ENCODE results near the gene FZD2.
A peak's percentile ranks its signal among the peaks of the same experiment; 100 is the strongest.

Gene FZD2

DNA sequence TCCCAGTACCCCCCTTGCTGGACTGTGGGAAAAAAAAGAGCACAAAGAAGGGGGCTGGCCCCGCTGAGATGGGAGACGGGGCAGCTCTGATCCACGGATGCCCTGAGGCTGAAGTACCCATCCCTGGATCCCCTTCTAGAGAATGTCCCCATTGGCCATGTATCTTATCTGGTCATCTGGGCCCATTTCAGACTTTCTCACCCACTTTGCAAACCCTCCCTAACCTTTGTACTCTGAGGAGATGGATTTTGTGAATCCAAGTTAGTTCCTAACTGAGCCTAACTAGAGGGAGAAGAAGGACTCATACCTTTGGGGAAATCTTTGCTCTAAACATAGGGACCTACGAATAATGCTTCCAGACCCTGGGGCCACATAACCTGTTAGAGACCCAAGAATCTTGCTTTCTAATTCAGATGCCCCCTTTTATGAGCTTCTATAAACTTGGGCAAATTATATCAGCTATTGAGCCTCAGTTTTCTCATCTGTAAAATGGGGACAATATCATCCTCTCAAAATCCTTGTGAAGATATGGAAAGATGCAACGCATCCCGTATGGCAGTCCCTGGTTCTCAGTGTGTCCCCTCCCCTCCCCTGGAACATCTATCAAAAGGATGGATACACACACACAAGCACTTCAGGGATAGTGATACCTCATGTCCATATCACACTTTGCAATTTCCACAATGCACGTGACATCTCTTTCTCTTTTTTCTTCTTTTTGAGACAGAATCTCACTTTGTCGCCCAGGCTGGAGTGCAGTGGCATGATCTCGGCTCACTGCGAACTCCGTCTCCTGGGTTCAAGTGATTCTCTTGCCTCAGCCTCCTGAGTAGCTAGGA lies 16.8 kb upstream of the FZD2 start:
- H3K4me3 Mint-ChIP-seq, result no peak overlapping the region
- H3K27ac Mint-ChIP-seq, result no peak overlapping the region
- no peaks in the 10 kb centered on the region for H3K9me3 Mint-ChIP-seq
- DNase-seq, result no peak
- no peaks in the 10 kb centered on the region for H3K36me3 Mint-ChIP-seq (ENCODE audit: low read depth)
- peaks cover 13% of the 10 kb centered on the region for H3K27me3 Mint-ChIP-seq
- no peaks in the 10 kb centered on the region for H3K4me1 Mint-ChIP-seq
- no peak for ATAC-seq

DNA sequence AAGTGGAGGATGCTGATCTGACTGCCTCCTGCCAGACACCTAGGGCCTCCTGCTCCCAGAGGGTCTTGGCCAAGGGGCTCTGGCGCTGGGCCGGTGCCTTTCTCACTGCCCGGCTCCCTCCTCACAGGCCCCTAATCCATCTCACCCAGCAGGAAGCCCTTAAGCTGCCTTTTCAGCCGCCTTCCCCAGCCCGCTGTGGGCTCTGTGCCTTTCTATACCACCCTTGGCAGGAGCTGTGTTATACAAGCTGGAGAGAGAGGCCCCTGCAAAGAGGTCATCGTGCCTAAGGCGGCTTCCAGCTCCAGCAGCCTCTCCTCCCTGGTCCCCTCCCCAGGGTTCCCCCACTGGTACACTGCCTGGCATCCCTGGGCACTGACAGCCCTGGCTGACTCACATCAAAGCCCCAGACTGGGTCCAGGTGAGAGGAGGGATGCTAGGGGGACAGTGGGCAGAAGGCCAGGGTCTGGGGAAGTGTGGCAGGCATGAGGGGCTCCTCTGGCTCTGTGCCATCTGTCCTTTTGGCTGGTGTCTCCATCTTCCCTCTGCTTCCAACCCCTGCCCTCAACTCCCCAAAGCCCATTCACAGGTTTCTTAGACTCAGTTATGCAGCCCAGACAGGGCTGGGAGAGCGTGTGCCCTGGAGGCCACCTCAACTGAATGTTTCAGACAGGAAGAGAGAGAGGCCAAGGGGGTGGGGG lies 15.3 kb upstream of the FZD2 start:
- DNase-seq, result no peak
- H3K4me1 Mint-ChIP-seq, result peaks cover 4% of the 10 kb centered on the region
- no peak for ATAC-seq
- H3K27ac Mint-ChIP-seq, result no peak overlapping the region
- H3K36me3 Mint-ChIP-seq (ENCODE audit: low read depth), result no peaks in the 10 kb centered on the region
- H3K4me3 Mint-ChIP-seq, result no peak overlapping the region
- peaks cover 23% of the 10 kb centered on the region for H3K27me3 Mint-ChIP-seq
- no peaks in the 10 kb centered on the region for H3K9me3 Mint-ChIP-seq

DNA sequence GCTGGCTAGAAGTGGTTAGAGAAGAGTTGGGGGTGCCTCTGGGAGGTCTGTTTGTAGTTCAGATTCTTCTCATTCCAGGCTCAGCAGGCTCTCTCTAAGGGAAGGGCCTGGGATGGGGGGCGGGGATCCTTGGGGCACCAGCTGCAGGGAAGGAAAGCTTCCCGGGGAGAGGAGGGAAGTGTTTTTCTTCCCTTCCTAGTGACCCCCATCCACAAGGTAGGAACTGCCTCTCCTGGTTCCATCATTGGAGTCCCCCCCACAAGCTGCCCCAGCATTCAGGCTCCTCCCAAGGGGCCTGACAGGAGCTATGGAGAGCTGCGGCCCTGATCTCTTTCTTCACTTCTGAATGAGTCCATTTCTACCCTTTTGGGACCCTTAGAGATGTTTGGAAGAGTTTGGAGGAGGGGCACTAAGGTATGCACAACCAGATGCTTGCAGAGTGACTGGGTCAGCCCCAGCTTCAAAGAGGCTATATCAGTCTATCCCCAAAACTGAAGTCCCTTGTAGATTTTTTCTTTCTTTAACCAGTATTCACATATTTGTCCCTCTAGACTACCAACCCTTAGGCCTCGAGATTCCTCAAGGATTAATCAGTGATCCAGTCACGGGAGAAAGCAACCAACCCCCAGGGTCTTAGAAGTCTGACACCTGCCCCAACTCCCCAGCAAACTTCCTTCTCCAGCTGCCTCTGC lies 13.9 kb upstream of the FZD2 start:
- Mint-ChIP-seq H3K4me3 (no peak overlapping the region), H3K36me3 (ENCODE audit: low read depth) (no peaks in the 10 kb centered on the region), H3K27me3 (peaks cover 23% of the 10 kb centered on the region), H3K9me3 (no peaks in the 10 kb centered on the region), H3K27ac (no peak overlapping the region), H3K4me1 (peaks cover 5% of the 10 kb centered on the region)
- ATAC-seq, result no peak
- DNase-seq, result no peak

DNA sequence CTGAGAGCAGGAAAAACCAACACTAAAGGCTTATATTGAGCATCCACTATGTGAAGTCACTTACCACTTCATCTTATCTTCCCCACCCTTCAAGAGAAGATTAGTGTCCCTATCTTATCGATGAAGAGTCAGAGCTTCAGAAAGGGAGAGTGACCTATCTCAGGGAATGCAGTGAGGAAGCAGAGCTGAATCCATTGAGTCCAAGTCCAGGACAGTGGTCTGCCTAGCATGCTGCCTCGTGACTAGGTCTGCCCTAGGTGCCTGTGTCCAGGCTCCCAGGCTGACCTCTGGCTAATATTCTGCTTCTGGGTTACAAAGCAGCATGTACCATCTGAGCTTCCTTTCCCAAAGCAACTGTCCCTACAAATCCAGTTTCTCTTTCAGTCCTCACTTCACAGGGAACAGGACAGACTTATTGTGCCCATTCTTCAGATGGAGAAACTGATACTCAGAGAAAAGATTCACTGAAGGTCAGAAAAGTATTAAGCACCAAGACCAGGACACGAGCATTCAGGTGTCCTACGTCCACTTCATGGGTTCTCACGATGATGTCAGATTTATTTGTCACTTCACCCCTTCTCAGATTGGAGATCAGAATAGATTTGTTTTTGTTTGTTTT lies 13.3 kb upstream of the FZD2 start:
- Mint-ChIP-seq H3K27ac (no peak overlapping the region), H3K9me3 (no peaks in the 10 kb centered on the region), H3K36me3 (ENCODE audit: low read depth) (no peaks in the 10 kb centered on the region), H3K27me3 (peaks cover 29% of the 10 kb centered on the region), H3K4me1 (peaks cover 5% of the 10 kb centered on the region), H3K4me3 (no peak overlapping the region)
- DNase-seq (no peak), ATAC-seq (no peak)

DNA sequence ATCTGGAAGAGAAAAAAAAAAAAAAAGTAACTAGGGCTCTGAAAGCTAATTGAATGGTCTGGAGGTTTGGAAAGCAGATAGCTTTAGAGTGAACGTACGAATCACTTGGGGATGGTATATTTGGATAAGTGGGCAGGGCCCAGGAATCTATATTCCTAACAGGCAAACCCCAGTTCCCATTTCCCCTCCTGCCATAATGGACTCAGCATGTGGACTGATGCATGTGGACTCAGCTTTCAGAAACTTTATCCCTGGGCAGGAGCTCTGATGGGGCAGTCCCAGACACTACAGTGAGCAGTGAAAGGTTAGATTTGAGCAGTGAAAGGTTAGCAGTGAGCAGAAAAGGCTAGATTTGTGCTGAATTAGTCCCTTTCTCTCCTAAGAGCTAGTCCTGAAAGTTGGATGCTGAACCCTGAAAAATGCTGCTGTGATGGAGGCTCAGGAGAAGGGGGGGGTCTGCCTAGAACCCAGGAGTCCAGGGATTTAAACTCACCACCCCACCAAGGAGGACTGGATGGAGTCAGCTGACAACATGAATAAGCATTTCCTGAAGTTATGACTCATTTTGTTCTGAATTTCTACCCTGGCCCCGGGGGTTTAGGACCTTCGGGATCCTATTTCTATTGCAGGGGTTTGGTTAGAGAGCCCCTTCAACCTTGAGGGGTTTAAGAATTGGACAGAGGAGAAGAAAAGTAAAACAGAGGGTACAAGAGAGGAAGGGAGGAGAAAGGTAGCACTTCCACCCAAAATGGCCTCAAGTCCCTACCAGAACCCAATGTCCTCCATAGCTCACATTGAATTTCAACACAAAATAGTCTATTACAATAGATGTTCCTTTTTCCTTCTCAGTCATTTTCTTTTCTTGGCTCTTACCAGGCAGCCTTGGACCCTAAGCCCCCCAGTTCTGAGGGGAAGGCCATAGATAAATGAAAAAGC lies 10.3 kb upstream of the FZD2 start:
- Mint-ChIP-seq H3K4me3 (no peak overlapping the region), H3K27me3 (peaks cover 38% of the 10 kb centered on the region), H3K4me1 (peaks cover 5% of the 10 kb centered on the region), H3K9me3 (no peaks in the 10 kb centered on the region), H3K27ac (no peak overlapping the region), H3K36me3 (ENCODE audit: low read depth) (no peaks in the 10 kb centered on the region)
- ATAC-seq (no peak), DNase-seq (no peak)

DNA sequence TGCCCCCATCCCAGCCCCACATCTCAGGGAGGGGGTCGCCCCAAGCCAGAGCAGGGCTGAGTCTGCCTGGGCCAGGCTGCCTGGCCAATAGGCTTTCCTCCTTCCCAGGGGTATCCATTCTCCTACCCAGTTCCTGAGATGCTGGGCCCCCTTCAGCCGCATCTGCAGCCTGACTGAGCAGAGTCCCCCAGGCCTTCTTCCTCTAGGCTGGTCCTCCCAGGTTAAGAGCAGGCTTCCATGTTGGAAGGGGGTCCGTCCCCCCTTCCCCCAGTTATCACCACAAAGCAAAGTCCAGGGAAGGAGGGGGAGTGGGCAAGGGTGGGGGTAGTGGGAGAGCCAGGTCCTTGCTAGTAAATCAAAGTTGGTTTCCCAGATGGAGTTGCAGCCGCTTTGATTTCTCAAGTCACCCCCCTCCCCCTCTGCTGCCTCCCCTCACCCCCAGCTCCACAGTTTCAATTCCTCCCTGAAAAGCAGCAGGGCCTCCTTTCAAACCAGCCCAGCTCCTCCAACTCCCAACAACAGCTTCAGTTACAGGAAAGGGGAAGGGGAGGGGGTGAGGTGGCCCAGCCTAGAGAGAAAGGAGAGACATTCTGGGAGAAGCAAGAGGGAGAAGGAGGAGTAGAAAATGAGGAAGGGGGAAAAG lies 9.5 kb upstream of the FZD2 start:
- DNase-seq, result no peak
- Mint-ChIP-seq H3K4me3 (no peak overlapping the region), H3K27me3 (peaks cover 38% of the 10 kb centered on the region)

DNA sequence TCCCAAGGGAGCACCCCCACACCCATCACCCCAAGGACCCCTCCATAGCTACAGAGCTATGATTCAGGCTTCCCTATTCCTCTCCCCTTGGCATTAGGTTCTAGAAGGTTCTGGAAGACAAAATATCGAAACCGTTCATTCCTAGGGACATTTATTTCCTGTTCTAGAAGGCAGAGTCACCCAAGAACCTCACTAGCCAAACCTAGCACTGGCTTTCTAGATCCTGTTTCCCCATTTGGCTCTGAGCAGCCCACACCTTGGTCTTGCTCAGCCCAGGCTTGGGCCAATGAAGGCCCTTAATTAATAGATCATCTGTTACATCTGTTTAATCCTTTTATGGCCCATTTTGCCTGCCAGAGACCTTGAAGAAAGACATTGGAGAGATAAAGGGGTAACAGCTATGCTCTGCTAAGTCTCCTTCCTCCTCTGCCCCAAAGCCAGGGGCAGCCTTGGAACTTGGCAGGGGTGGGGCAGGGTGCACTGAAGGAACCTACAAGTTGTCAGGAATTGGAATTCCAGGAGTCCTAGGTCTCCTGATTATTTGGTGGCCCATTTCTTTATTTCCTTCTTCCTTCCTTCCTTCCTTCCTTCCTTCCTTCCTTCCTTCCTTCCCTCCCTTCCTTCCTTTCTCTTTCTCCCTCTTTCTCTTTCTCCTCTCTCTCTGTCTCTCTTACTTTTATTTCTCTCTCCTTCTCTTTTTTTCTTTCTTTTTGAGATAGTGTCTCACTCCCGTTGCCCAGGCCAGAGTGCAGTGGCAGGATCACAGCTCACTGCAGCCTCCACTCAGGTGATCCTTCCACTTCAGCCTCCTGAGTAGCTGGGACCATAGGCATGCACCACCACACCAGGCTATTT lies 8.7 kb upstream of the FZD2 start:
- Mint-ChIP-seq H3K27ac (no peak overlapping the region), H3K4me1 (peaks cover 5% of the 10 kb centered on the region), H3K27me3 (peaks cover 38% of the 10 kb centered on the region), H3K36me3 (ENCODE audit: low read depth) (no peaks in the 10 kb centered on the region), H3K4me3 (no peak overlapping the region), H3K9me3 (no peaks in the 10 kb centered on the region)
- no peak for ATAC-seq
- no peak for DNase-seq

More for the DNA sequence above, 9.5 kb upstream of the FZD2 start:
- H3K27ac Mint-ChIP-seq, result no peak overlapping the region
- ATAC-seq, result no peak
- no peaks in the 10 kb centered on the region for H3K36me3 Mint-ChIP-seq (ENCODE audit: low read depth)
- H3K9me3 Mint-ChIP-seq, result no peaks in the 10 kb centered on the region
- H3K4me1 Mint-ChIP-seq, result peaks cover 5% of the 10 kb centered on the region

DNA sequence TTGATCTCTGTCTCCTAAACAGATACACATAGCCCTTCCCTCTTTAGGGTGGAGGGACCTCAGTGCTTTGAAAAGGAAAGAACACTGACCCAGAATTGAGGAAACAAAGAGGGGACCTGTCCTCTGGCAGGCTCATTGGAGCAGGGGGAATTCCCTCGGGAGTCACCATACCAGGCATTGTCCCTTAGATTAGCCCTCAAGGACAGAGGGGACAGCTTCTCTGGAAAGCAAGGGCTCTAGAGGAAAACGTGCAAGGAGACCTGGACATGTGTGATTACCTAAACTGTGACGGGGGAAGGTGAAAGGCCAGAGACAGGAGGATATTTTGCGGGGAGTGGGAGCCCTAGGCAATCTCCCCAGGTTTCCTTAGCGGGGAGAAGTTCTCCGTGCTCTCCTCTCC lies 7.6 kb upstream of the FZD2 start:
- Mint-ChIP-seq H3K4me1 (peaks cover 5% of the 10 kb centered on the region), H3K36me3 (ENCODE audit: low read depth) (no peaks in the 10 kb centered on the region), H3K27me3 (peaks cover 33% of the 10 kb centered on the region), H3K9me3 (no peaks in the 10 kb centered on the region), H3K27ac (no peak overlapping the region), H3K4me3 (no peak overlapping the region)
- DNase-seq (no peak), ATAC-seq (no peak)

DNA sequence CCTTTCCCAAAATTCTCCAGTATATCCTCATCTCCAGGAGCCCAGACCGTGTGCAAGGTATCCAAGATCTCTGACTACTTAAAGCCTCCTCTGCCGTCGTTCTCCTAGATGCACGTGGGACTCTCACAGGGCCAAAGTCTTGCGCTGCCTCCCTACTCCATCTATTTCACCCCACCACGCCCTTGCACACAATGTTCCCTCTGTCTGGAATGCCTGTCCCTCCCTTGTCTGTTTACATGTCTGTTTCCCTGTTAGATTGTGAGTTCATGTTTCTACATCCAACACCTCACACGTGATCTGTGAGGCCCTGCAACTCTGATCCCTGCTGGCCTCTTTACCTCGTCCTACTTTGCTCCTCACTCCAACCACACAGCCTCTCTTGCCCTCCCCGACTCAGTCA lies 4.9 kb upstream of the FZD2 start:
- ATAC-seq (no peak), DNase-seq (no peak)
- Mint-ChIP-seq H3K36me3 (ENCODE audit: low read depth) (no peaks in the 10 kb centered on the region), H3K4me1 (peaks cover 15% of the 10 kb centered on the region), H3K9me3 (no peaks in the 10 kb centered on the region), H3K27me3 (peaks cover 35% of the 10 kb centered on the region), H3K27ac (no peak overlapping the region), H3K4me3 (no peak overlapping the region)

DNA sequence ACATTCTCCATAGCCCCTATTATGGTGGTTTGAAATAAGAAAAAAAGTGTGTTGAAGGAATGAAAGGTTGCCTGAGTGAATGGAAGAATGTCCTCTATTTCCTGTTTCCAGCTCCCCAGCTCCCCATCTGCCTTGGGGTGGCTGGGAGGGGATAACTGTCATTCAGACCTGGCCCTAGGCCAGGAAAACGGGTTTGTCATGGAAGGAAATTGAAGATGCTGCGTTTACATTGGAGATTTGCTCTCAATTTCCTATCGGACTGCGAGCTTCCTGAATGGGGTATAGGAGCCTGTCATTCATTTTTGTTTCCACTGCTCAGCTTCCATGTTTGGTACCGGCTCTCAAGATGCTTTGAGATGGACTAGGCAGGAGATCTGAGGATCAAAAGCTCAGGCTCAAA lies 2.2 kb upstream of the FZD2 start:
- H3K4me3 Mint-ChIP-seq, result no peak overlapping the region

DNA sequence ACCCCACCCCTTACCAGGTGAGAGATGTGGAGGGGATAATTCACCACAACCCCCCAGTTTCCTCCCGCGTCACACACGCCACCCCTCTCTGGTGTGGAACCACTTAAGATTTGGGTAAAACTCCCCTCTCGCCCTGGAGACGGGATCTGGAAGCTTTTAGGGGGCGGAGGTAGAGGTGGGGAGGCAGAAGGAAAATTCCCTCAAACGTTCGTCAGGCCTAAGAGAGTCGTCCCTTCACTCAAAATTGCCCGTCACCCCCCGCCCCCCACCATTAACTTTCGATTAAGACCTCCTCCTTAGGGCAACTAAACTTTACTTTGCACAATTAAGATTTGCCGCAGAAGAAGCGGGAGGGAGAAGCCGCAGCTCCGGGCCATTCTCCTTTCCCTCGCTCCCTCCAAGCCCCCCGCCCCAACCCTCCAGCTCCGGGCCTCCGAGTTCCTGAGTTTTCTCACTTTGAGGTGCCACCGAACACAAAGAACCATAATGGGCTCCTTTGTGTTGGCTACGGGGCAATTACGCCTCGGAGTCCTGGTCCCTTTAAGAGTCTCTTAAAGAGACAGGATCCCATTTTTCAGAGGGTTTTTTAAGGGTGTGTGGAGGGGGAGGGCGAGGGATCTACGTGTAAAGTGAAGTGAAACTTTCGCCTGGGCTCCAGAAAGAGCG lies 985 bp upstream of the FZD2 start:
- H3K4me1 Mint-ChIP-seq, result peaks cover 22% of the 10 kb centered on the region
- DNase-seq (peak; percentile 9), ATAC-seq (no peak)
- peaks cover 55% of the 10 kb centered on the region for H3K27me3 Mint-ChIP-seq
- no peaks in the 10 kb centered on the region for H3K36me3 Mint-ChIP-seq (ENCODE audit: low read depth)
- H3K4me3 Mint-ChIP-seq, result peak overlapping the region; percentile 81
- H3K27ac Mint-ChIP-seq, result peak overlapping the region; percentile 67
- no peaks in the 10 kb centered on the region for H3K9me3 Mint-ChIP-seq

More for the DNA sequence above, 2.2 kb upstream of the FZD2 start:
- ATAC-seq (no peak), DNase-seq (no peak)
- peaks cover 22% of the 10 kb centered on the region for H3K4me1 Mint-ChIP-seq
- H3K9me3 Mint-ChIP-seq, result no peaks in the 10 kb centered on the region
- peaks cover 47% of the 10 kb centered on the region for H3K27me3 Mint-ChIP-seq
- H3K36me3 Mint-ChIP-seq (ENCODE audit: low read depth), result no peaks in the 10 kb centered on the region
- no peak overlapping the region for H3K27ac Mint-ChIP-seq

DNA sequence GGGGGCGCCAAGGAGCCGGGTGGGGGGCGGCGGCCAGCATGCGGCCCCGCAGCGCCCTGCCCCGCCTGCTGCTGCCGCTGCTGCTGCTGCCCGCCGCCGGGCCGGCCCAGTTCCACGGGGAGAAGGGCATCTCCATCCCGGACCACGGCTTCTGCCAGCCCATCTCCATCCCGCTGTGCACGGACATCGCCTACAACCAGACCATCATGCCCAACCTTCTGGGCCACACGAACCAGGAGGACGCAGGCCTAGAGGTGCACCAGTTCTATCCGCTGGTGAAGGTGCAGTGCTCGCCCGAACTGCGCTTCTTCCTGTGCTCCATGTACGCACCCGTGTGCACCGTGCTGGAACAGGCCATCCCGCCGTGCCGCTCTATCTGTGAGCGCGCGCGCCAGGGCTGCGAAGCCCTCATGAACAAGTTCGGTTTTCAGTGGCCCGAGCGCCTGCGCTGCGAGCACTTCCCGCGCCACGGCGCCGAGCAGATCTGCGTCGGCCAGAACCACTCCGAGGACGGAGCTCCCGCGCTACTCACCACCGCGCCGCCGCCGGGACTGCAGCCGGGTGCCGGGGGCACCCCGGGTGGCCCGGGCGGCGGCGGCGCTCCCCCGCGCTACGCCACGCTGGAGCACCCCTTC lies 484 bp downstream of the FZD2 start:
- H3K36me3 Mint-ChIP-seq (ENCODE audit: low read depth), result no peaks in the 10 kb centered on the region
- H3K9me3 Mint-ChIP-seq, result no peaks in the 10 kb centered on the region
- H3K27ac Mint-ChIP-seq, result no peak overlapping the region
- peak overlapping the region; percentile 81 for H3K4me3 Mint-ChIP-seq
- DNase-seq (peak; percentile 38), ATAC-seq (peak; percentile 64)
- H3K4me1 Mint-ChIP-seq, result peaks cover 22% of the 10 kb centered on the region
- peaks cover 64% of the 10 kb centered on the region for H3K27me3 Mint-ChIP-seq

Data from activated naive CD8-positive, alpha-beta T cell treated with anti-CD3 and anti-CD28 coated beads, Interleukin-2, amount 50 U/mL, for 24 hours (primary cell).